Mucosa of gallbladder (tissue), 1 donor: Measurements from ENCODE around the gene CSF3R. TPM values are rescaled to one million over a fixed set of nuclear protein-coding genes. Genes with fewer than 3 reads are reported as not detected.
A peak's percentile ranks its signal among the peaks of the same experiment; 100 is the strongest.
"Not testable (repeated sequence)": the region's sequence is repeated elsewhere in the genome, so short reads cannot be mapped to it uniquely, and the experiment has no call there.

Experiments used
- DNase-seq: peaks from one replicate; pipeline ENCODE4 v3.0.0-alpha.2; 2020; ENCODE audit warnings: low spot score
- total RNA-seq: library from RNA; stranded (reverse); gene quantifications from one replicate; pipeline ENCODE4 v1.2.1, GENCODE V29; 2021
- donor health status: DM: no; HTN: no; CAD: no.

The CSF3R gene
- total RNA-seq, 1 donor from 2014 or later: 13.2 TPM

- DNase-seq: no peak
Measured at GRCh38 chr1:36513676-36514473, 31.2 kb upstream of the CSF3R start.

GRCh38 chr1:36512842-36513241 lies 30.1 kb upstream of the CSF3R start:
- no peak for DNase-seq

- no peak for DNase-seq
Measured at GRCh38 chr1:36511804-36512798, 29.4 kb upstream of the CSF3R start.

GRCh38 chr1:36511220-36511619 lies 28.5 kb upstream of the CSF3R start:
- not testable (repeated sequence) for DNase-seq

GRCh38 chr1:36510418-36510817 lies 27.7 kb upstream of the CSF3R start:
- no peak for DNase-seq

GRCh38 chr1:36508257-36508656 lies 25.5 kb upstream of the CSF3R start:
- no peak for DNase-seq

- DNase-seq: no peak
Measured at GRCh38 chr1:36506276-36506920, 23.7 kb upstream of the CSF3R start.

- DNase-seq: no peak
Measured at GRCh38 chr1:36503733-36504132, 21.0 kb upstream of the CSF3R start.

- DNase-seq: no peak
Measured at GRCh38 chr1:36503159-36503558, 20.4 kb upstream of the CSF3R start.

- DNase-seq: no peak
Measured at GRCh38 chr1:36502616-36503015, 19.9 kb upstream of the CSF3R start.

- DNase-seq: not testable (repeated sequence)
Measured at GRCh38 chr1:36501911-36502310, 19.2 kb upstream of the CSF3R start.

GRCh38 chr1:36497207-36497606 lies 14.5 kb upstream of the CSF3R start:
- no peak for DNase-seq

- no peak for DNase-seq
Measured at GRCh38 chr1:36494971-36495370, 12.3 kb upstream of the CSF3R start.

GRCh38 chr1:36493524-36493923 lies 10.8 kb upstream of the CSF3R start:
- no peak for DNase-seq

GRCh38 chr1:36492491-36492890 lies 9.8 kb upstream of the CSF3R start:
- no peak for DNase-seq

- DNase-seq: not testable (repeated sequence)
Measured at GRCh38 chr1:36489258-36490051, 6.7 kb upstream of the CSF3R start.

- DNase-seq: no peak
Measured at GRCh38 chr1:36487906-36488305, 5.2 kb upstream of the CSF3R start.

- not testable (repeated sequence) for DNase-seq
Measured at GRCh38 chr1:36487336-36487725, 4.6 kb upstream of the CSF3R start.

GRCh38 chr1:36486439-36487335 lies 4.0 kb upstream of the CSF3R start:
- DNase-seq: peak; percentile 88

GRCh38 chr1:36486093-36486438 lies 3.4 kb upstream of the CSF3R start:
- DNase-seq: no peak
